RPMI8226 (cell line): ENCODE measurements around the gene THOC2.

Experiments
- DNase-seq: peaks from one replicate; pipeline ENCODE4 v3.0.0-alpha.2; 2015

Gene THOC2

GRCh38 chrX:123562342-123563146, 170.3 kb downstream of the THOC2 start:
- no peak for DNase-seq

GRCh38 chrX:123561439-123562215, 171.2 kb downstream of the THOC2 start:
- no peak for DNase-seq

GRCh38 chrX:123550829-123551228, 182.0 kb downstream of the THOC2 start:
- no peak for DNase-seq
